Stimulated activated CD4-positive, alpha-beta T cell treated with anti-CD3 and anti-CD28 coated beads, Interleukin-12 subunit alpha, Interleukin-12 subunit beta, amount 100 ng/mL, for 4 hours (primary cell): ENCODE data around the gene CUEDC2.

ENCODE experiments used
- DNase-seq: peaks from one replicate; pipeline ENCODE4 v3.0.0-alpha.2; 2020

The CUEDC2 gene

DNA sequence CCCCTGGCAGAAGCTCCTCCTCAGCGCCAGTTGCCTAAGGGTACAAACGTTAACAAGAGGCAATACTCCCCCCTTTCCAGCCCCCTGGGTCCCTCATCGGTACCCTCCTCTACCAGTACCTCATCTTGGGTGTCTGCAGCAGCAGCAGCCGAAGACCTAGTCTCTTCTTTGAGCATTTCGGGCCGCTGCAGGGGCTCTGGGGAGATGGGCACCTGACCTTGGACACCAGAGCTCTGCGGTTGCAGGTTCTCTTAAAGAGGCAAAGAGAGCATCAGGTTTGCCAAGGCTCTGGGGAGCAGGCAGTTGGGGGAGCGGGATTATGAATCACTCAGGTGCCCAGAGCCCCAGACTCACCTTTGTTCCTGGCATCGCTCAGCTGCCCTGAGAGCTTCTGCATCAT lies 8.2 kb downstream of the CUEDC2 start:
- no peak for DNase-seq

DNA sequence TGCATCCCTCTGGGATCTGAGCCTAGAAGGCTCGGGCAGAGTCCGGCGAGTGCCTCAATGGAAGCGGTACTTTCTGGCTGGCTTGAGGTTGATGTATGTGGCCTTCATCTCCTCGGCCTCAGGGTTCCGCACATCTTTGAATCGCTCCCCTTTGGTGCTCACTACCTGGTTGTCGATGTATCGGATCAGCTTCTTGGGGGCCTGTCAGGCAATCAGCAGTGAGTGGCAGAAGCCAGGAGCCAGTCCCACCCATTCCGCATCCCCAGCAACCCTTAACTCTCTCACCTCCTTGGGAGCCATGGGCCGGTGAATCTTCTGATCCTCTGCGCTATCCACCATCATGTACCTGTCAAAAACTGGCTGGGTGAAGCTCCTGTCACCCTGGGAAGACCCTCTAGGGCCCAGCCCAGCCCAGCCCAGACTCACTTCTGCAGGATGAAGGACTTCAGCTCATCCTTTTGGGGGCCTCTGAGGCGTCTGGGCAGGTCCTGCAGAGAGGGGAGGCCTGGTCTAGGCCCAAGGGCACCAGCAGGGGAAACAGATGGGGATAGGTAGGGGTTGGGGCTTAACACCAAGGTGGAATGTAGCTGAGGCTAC lies 8.9 kb downstream of the CUEDC2 start:
- no peak for DNase-seq

DNA sequence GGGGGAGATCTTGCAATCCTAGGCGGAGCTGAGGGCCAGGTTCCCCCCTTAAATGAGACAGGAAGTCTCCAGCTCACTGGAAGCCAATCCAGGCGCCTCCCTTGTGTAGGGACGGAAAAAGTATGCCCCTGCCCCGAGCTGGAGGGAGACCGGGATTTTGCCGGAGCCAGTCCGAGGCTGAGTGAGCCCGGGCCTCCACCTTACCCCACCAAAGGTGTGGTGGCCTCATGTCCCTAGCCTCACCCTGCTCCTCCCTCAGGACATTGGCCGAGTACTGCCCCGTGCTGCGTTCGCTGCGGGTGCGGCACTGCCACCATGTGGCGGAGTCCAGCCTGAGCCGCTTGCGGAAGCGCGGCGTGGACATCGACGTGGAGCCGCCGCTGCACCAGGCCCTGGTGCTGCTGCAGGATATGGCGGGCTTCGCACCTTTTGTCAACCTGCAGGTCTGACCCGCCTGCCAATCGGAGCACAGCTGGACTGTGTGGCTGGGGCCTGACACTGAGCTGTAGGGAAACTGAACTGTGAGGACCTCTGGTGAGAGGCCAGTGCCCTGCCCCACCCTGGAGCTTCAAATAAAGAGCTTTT lies 9.7 kb downstream of the CUEDC2 start:
- peak; percentile 48 for DNase-seq

DNA sequence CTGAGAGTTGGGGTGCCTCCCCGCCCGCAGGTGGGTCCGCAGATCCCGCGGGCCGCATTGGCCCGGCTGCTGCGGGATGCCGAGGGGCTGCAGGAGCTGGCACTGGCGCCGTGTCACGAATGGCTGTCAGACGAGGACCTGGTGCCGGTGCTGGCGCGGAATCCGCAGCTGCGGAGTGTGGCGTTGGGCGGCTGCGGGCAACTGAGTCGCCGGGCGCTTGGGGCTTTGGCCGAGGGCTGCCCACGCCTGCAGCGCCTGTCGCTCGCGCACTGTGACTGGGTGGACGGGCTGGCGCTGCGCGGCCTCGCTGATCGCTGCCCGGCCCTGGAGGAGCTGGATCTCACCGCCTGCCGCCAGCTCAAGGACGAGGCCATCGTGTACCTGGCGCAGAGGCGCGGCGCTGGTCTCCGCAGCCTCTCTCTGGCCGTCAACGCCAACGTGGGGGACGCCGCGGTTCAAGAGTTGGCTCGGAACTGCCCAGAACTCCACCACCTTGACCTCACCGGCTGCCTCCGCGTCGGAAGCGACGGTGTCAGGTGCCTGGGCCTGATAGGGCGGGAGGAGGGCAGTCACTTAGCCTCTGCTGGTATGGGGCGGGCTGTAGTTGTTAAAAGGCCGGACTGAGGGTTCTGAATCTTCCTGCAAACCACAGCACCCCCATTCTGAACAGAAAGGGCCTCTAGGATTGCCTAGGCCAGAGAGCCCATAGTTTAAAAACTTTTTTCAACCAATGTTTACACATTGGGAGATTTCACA lies 10.4 kb downstream of the CUEDC2 start:
- no peak for DNase-seq

DNA sequence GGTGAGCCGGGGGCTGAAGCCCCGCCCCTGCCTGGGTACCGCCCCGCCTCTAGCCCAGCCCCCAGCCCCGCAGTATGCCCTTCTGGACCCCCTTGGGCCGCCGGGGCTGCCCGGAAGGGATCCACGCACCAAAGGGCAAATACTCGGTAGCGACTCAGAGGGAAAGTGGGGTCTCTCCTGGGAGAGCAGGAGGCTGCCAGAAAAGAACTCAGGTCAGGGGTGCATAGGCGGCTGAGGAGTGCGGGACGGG lies 10.9 kb downstream of the CUEDC2 start:
- DNase-seq = no peak

DNA sequence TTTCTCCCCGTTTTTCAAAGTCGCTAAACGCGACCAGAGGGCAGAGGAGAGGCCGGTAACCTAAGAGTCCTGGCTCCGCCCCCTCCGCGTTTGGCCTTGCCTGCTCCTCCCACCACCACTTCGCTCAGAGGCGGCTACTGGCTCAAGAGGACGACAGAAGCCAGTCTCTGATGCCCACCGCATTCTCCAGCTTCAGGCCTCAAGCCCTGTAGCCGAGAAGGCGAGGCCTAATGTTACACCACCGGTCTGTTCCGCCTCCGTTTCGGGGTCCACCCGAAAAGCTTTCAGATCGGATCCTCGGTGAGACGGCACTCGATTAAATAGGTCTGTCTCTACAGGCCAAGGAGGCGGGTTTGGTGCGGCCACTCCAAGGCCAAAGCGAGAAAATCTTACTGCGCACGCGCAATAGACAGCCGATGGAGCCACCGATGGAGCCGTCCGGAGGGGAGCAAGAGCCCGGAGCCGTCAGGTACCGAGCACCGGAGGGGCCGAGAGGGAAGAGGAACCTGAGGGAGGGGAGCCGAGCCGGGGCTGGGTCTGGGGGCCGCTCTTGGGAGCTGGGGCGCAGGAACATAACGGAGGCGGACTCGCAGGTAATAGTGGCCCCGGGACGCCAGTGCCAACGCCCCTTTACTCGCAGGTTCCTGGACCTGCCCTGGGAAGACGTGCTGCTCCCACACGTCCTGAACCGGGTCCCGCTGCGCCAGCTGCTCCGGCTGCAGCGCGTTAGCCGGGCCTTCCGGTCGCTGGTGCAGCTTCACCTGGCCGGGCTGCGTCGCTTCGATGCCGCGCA lies 11.5 kb downstream of the CUEDC2 start, which contains the start of gene FBXL15:
Gene FBXL15, plus strand, starts transcription at position 123 of the 793 bp plus-strand sequence. Its CDS starts 294 bp downstream, at position 417.
- DNase-seq = peak; percentile 95

DNA sequence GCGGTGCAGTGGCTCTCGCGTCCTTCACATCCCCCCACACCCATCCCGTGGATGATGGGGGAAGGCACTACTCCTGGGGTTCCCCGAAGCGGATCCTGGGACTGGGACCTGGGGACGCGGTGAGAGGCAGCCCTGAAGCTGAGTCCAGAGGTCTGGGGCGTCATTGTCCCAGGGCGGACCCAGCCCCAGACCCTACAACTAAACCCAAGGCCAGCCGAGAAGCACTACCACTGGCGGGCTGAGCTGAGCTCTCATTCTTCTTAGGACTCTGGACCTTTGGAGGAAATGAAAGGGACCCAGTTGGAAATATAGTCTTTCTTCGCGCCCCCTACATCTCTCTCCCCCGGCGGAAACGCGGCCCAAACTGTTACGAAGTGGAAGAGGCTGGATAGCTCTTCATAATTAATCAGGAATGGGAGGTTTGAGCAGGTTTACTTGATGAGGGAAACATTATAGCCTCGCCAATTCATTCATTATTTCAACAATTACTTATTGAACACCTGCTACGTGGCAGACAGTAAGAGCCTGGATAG lies 12.1 kb downstream of the CUEDC2 start:
- no peak for DNase-seq

DNA sequence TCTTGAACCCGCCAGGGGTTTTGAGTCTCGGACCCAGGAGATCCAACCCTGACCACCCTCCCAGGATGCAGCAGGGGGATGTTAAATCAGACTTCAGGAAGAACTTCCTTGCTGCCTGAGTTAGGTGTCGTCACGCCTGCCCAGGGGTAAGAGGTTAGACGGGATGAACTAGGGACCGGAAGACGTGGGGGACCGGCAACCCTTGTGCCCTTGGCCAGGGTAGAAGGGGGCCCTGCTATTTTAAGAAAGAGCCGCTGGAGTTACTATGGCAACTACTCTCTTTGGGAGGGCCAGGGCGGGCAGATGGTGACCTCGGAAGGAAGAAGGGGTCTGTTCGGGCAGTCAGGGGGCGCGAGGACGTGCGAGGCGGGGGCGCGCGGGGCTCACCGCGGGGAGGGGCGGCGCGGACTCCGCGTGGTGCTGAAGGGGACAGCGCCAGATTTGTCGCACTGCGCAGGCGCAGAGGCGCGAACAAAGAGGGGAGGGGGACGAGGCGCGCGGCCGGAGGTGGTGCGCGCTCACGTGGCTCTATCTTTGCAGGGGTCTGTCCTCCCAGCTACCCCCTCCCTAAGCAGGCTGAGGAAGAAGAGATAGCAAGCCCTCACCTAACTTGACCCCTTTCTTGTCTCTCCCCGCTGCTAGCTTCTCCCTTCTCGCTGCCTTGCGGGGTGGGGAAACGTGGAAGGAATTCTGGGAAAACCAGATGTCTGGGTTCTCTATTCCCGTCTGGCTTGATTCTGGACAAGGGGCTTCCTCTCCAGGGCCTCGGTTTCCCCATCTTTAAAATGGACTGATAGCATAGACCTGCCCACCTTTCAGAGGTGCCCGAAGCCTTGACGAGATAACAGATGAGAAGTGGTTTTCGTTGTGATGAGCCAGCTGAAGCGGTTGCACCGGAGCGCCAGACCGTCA lies 12.8 kb downstream of the CUEDC2 start:
- DNase-seq = peak; percentile 67

DNA sequence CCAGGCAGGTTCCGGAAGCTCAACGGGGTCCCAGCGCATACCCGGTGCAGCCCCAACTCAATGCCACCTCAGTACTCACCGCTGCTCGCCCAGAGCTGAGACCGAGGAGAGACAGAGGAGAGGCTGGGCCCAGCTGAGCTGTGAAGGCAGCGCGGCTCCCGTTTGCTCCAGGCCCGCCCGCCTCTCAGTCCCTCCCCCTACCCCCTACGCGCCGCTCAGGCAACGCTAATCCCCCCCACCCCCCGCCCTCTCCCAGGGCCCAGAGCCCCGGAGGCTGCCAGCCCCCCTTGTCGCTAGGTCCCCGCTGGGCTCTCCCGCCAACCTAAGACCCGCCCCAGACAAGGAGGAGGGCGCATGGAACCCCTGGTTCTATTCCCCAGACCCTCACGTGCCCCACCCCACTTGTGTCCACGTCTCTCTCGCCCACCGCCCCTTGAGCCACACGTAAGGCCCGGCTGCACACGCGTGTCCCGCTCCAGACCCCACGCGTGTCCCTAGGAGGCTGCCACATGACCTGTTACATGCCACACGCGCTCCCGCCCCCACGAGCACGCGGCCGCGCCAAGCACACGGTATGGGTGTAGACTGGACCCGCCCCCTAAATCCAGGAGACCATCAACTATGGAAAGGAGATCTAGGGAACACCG lies 13.6 kb downstream of the CUEDC2 start, which contains the start of gene PSD:
Gene PSD, minus strand, starts transcription at position 164 of the 647 bp plus-strand sequence. CDS start 1,747 bp downstream, outside the sequence.
- DNase-seq = no peak

DNA sequence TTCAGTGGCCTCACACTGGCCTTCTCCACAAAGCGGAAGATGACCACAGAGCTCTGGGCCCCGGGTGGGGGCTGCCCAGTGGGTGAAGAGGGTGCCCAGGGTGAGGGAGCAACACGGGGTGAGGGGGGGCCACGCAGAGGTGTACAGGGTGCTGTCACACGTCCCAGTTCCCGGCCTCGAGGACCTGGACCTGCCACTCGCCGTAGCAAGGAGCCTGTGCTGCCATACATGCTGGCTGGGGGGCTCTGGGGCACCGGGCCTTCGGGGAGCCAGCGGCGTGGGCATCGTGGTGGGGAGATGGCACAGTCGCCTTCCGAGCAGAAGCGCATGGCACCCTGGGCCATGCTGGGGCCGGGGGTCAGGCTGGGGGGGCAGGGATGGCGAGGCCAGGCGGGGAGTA lies 15.7 kb downstream of the CUEDC2 start:
- DNase-seq = no peak

DNA sequence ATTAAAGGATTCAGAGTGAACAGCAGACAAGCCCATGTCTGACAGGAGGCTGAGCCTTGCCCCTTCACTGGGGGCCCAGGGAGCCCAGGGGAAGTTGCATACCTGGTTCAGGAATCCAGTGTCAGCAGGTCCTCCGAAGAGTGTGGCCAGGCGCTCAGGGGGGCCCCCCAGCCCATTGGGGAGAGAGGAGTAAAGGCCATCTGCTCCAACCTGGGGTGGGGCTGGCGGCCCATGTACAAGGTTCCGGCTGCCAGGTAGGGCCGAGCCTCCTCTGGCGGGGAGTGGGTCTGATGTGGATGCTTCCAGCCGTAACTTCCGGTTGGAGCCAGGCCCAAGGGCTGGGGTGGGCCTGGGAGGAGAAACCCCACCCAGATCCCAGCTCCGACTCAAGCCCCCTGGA lies 16.1 kb downstream of the CUEDC2 start:
- no peak for DNase-seq

DNA sequence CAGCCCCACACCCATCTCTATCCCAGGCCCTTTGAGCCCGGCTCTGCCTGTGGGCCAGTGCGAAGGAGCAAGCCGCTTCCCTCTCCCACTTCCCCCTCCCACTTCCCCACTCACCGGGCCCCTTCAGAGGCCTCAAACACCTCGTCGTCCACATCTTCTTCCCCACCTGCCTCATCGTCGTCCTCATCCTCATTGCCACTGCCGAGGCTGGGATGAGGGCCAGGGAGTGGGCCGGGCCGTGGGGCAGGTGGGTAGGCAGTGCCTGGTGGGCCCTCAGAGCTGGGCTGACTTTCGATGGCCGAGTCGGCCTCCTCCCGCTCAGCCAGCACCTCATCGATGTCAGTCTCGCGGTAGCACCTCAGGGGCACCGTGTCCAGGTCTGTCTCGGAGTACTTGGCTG lies 17.6 kb downstream of the CUEDC2 start:
- no peak for DNase-seq

DNA sequence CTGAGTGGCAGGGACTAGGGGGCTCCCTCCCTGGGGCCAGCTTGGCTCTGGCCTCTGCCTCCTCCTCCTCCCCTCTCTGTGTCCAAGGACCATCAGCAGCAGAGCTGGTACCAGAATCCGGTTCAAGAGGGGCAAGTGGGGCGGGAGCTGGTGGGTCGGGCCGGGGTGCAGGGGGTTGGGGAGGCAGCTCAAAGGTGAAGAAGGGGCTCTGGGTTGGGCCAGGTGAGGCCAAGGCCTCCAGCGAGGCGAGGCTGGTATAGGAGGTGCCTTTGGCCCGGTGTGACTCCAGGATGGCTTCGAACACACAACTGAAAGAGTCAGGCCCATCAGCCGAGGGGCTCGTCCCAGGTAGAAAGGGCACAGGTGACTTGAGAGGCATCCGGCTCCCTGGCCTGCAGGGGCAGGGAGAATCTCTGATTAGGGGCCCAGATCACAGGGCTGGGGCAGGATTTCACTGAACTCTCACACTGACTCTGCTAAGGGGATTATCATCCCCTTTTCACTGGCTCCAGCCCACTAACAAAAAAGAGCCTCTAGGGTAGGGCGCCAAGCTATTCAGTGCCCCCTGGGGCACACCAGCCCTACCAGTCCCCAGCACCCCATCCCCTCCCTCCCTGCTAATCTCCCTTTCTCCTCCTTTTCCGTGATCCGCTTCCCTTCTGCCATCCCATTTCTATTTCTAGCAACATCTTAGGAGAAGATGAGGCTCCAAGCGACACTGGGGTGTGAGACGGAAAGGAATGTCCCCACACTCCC lies 18.4 kb downstream of the CUEDC2 start:
- no peak for DNase-seq

DNA sequence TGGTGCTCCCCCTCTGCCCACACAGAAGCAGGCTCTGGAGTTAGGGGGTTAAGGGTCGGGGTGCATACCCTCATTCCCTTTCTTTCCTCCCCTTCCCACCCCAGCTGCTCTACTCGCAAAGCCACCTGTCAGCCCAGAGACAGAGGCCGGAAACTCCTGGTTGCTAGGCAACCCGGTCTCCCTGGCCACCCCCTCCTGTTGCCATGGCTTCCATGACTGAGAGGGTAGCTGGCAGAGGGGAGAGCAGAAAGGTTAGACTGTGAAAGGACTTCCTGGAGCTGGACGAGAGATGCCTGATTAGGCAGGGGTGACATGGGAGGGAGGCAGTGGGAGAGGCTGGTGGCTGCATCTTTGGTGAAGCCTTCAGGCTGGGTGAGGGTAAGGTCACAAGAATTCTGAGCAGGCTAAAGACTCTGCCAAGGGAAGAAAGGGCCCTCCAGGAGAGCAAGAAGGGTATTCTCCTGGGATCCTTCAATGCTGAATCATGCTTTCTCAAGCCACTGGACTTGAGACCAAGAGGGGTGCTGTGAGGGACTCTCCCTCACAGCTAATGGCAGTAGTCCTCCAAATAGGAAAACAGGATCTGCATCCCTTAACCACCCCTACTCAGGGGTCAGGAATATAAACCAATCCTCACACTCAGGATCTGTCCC lies 19.2 kb downstream of the CUEDC2 start:
- DNase-seq = no peak

DNA sequence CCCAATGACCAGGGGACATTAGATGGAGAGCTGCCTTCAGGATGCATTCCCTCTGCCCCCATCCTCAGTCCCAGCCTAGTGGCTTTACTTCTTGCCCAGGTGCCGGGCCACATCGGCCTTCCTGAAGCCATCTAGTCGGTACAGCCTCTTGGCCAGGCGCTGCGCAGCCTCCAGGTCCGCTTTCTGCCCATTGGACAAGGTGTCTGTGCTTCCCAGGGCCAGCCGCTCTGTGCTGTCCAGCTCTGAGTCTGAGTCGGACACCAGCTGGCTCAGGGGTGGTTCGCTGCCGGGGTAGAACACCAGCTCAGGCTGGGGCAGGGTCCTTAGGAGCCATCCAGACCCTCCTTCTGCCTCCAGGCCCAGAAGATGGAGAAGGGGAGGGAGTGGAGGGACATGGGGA lies 20.1 kb downstream of the CUEDC2 start:
- DNase-seq = no peak

DNA sequence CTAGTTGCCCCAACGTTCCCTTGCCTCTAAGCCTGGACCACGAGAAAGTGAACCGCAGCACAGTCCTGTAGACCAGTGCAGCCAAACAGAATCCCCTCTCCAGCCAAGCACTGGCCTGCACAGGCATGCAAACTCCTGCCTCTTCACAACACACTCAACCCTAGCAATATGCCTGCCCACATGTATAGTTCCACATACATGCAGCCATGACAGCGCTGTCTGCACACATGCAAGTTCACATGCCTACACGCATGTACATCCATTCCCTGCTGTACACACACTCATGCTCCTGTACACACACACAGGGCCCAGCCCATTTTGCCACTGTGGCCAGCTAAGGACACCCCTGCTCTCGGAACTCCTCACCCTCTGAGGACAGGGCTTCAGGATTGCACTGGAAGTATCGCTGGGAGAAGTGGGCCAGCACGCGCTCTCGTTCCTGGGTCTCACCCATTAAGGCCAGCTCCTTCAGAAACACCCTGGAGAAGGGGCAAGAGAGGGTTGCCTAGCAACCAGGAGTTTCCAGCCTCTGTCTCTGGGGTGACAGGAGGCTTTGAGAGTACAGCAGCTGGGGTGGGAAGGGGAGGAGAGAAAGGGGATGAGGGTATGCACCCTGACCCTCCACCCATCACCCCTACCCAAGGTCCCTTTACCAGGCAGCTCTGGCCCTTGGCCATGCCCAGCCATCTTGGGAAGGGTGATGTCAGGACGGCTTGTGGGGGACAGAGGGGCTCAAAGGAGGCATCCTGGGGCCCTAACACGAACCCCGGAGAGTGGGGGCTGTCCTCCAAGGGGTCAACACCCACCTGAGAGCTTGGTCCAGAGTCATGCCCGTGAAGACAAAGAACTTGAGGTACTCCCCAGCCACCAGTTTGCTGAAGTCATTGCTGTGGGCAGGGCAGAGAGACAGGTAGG lies 20.8 kb downstream of the CUEDC2 start:
- DNase-seq = no peak

DNA sequence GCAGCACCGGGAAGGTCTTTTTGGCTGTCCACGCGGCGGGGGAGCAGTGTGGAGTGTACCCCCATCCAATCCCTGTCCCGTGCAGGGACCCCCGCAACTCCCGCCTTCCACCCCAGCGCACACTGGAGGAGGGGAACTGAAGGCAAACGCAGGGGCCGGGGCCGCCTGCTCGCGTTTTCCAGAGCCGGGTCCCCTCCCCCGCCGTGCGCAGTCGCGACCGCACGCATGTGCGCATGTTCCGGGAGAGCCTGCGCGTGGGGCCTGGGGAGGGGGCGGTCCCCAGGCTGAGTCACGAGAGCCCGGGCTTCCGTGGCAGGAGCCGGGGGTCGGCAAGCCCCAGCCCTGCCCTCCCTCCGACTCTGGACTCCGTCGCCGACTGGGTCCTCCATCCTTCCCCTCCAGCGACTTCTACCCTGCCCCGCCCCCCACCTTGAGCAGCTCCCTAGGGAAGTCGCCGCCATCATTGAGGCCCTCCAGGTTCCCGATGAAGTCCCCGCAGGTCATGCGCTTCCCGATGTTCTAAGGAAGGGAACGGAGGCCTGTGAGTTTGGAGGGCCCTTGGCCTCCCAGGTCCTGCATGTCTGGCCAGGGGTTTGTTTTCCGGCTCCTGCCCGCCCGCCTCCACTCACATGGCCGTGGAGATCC lies 21.8 kb downstream of the CUEDC2 start:
- DNase-seq = peak; percentile 77

DNA sequence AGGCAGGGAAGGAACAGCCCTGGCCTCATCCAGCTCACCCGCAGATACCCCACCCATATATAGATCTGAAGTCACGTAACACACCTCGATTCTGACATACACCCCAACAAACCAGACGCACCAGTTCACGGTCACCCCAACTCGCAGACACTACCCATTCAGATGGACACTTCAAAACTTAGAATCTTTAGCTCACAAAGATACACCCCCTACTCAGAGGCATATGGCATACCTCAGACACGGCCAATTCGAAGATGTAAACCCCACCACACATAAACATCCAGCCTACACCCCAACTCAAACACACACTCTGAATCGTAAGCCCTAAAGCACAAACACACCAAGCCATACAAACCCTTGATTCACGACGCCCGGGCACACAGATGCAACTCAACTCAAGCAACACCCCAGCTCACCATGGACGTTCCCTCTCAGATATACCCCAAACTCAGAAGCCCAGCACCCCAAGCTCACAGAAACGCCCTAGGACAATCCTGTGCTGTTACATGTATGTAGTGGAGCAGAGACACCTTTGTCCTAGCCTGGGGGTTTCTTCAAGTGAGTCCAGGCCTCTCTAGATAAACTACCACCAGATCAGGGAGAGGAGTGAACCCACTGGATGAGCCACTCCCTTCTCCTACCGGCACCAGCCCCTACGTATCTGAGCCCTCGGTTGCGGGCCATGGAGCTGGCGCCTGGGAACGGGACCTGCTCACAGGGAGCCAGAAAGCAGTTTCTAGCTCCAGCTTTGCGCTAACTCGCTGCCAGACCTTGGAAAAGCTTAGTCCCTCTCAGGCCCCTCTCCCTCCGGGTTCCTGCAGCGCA lies 22.6 kb downstream of the CUEDC2 start:
- no peak for DNase-seq
